ENCODE measurements around the gene EXOSC1.
A peak's percentile ranks its signal among the peaks of the same experiment; 100 is the strongest.
"Not testable (repeated sequence)": the region's sequence is repeated elsewhere in the genome, so short reads cannot be mapped to it uniquely, and the experiment has no call there.

The EXOSC1 gene

GRCh38 chr10:97445722-97446639 is at the start of gene EXOSC1, which contains the start of gene ZDHHC16:
Gene EXOSC1, minus strand, starts transcription at chr10:97446006. Its CDS starts 21 bp downstream, at chr10:97445985.
Gene ZDHHC16, plus strand, starts transcription at chr10:97446175. Its CDS starts 5,501 bp downstream, at chr10:97451676.
- DNase-seq = peak; percentile 85 to 94 (median 89)

GRCh38 chr10:97494863-97495506 is 49.2 kb upstream of the EXOSC1 start:
- peak in 1 of 3 experiments; percentile 5 for DNase-seq

GRCh38 chr10:97494151-97494550 is 48.3 kb upstream of the EXOSC1 start:
- no peak for DNase-seq

- DNase-seq = no peak
Measured at GRCh38 chr10:97490592-97490991, 44.8 kb upstream of the EXOSC1 start.

- no peak for DNase-seq
Measured at GRCh38 chr10:97485647-97486281, 40.0 kb upstream of the EXOSC1 start.

- DNase-seq = no peak
Measured at GRCh38 chr10:97483921-97484320, 38.1 kb upstream of the EXOSC1 start.

- DNase-seq = no peak
Measured at GRCh38 chr10:97483506-97483905, 37.7 kb upstream of the EXOSC1 start.

- DNase-seq = no peak
Measured at GRCh38 chr10:97482381-97482780, 36.6 kb upstream of the EXOSC1 start.

- DNase-seq = no peak
Measured at GRCh38 chr10:97481071-97481470, 35.3 kb upstream of the EXOSC1 start.

GRCh38 chr10:97479939-97480338 is 34.1 kb upstream of the EXOSC1 start:
- no peak for DNase-seq

- DNase-seq = not testable (repeated sequence)
Measured at GRCh38 chr10:97479410-97479809, 33.6 kb upstream of the EXOSC1 start.

GRCh38 chr10:97475936-97476594 is 30.3 kb upstream of the EXOSC1 start:
- no peak for DNase-seq

GRCh38 chr10:97474918-97475317 is 29.1 kb upstream of the EXOSC1 start:
- DNase-seq = no peak

GRCh38 chr10:97468781-97469180 is 23.0 kb upstream of the EXOSC1 start:
- DNase-seq = not testable (repeated sequence)

- no peak for DNase-seq
Measured at GRCh38 chr10:97468162-97468561, 22.4 kb upstream of the EXOSC1 start.

- DNase-seq = no peak
Measured at GRCh38 chr10:97466755-97467154, 20.9 kb upstream of the EXOSC1 start.

GRCh38 chr10:97465982-97466381 is 20.2 kb upstream of the EXOSC1 start:
- no peak for DNase-seq

- DNase-seq = no peak
Measured at GRCh38 chr10:97464226-97464625, 18.4 kb upstream of the EXOSC1 start.

- peak; percentile 19 to 63 (median 35) for DNase-seq
Measured at GRCh38 chr10:97463363-97464132, 17.7 kb upstream of the EXOSC1 start.

- no peak for DNase-seq
Measured at GRCh38 chr10:97462309-97462708, 16.5 kb upstream of the EXOSC1 start.

- DNase-seq = no peak
Measured at GRCh38 chr10:97459933-97460332, 14.1 kb upstream of the EXOSC1 start.

- DNase-seq = no peak
Measured at GRCh38 chr10:97459111-97459510, 13.3 kb upstream of the EXOSC1 start.

Measured in NCI-H1417 (cell line).